Type B pancreatic cell (in vitro differentiated cells): ENCODE data around the gene AEBP2. TPM values are rescaled to one million over a fixed set of nuclear protein-coding genes. Genes with fewer than 3 reads are reported as not detected.

Source experiments
- DNase-seq: peaks from one replicate; pipeline ENCODE4 v3.0.0; 2021; ENCODE audit warnings: mixed read lengths; ENCODE audit not compliant: unreplicated experiment; ENCODE audit errors: extremely low spot score
- H3K27ac Mint-ChIP-seq: 2 replicates; pipeline ENCODE4 v1.8.0; 2021; ENCODE audit warnings: mild to moderate bottlenecking, mixed read lengths
- H3K27me3 Mint-ChIP-seq: 2 replicates; pipeline ENCODE4 v1.8.0; 2021; ENCODE audit warnings: mixed read lengths
- H3K36me3 Mint-ChIP-seq: 2 replicates; pipeline ENCODE4 v1.8.0; 2021; ENCODE audit warnings: mixed read lengths
- H3K4me1 Mint-ChIP-seq: one replicate; pipeline ENCODE4 v1.8.0; 2021; ENCODE audit warnings: mixed read lengths; ENCODE audit not compliant: unreplicated experiment
- H3K4me3 Mint-ChIP-seq: 2 replicates; pipeline ENCODE4 v1.8.0; 2021; ENCODE audit warnings: mild to moderate bottlenecking, mixed read lengths
- H3K9me3 Mint-ChIP-seq: 2 replicates; pipeline ENCODE4 v1.8.0; 2021; ENCODE audit warnings: mixed read lengths
- total RNA-seq: library from RNA; stranded (reverse); gene quantifications from 2 replicates; pipeline ENCODE4 v1.2.1, GENCODE V29; 2021; ENCODE audit warnings: low replicate concordance
- TF ChIP-seq, protein P1 (sequence below): fragments of 200-600 bp; sonication (generic); conservative IDR thresholded peaks from 2 replicates; pipeline ENCODE4 v1.5.0; 2021; ENCODE audit warnings: antibody characterized with exemption, mild to moderate bottlenecking

The AEBP2 gene
- total RNA-seq, 1 donor from 2014 or later = 45.8 TPM

DNA sequence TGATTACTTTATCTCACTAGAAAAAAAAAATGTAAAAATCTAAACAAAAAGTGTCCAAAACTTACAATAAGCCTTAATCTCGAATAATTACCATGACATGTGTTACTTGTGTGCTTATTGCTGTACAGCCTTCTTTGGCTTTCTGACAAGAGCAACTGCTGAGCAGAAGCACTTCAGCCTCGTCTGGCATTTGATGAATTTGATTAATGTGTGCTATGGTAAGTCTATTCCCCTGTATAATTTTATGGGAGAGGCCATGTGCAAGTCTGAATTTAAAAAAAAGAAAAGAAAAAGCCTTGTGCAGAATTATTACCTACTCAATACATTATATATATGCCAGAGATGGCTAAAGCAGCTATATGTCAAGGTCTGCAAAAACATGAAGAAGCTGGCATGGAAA lies 113.9 kb downstream of the AEBP2 start:
- no peak for DNase-seq
- H3K4me3 Mint-ChIP-seq = no peak overlapping the region
- H3K9me3 Mint-ChIP-seq = no peaks in the 10 kb centered on the region
- peaks cover 14% of the 10 kb centered on the region for H3K36me3 Mint-ChIP-seq
- H3K27ac Mint-ChIP-seq = no peak overlapping the region
- H3K27me3 Mint-ChIP-seq = no peaks in the 10 kb centered on the region
- peaks cover 4% of the 10 kb centered on the region for H3K4me1 Mint-ChIP-seq
- TF ChIP-seq, protein P1, sequence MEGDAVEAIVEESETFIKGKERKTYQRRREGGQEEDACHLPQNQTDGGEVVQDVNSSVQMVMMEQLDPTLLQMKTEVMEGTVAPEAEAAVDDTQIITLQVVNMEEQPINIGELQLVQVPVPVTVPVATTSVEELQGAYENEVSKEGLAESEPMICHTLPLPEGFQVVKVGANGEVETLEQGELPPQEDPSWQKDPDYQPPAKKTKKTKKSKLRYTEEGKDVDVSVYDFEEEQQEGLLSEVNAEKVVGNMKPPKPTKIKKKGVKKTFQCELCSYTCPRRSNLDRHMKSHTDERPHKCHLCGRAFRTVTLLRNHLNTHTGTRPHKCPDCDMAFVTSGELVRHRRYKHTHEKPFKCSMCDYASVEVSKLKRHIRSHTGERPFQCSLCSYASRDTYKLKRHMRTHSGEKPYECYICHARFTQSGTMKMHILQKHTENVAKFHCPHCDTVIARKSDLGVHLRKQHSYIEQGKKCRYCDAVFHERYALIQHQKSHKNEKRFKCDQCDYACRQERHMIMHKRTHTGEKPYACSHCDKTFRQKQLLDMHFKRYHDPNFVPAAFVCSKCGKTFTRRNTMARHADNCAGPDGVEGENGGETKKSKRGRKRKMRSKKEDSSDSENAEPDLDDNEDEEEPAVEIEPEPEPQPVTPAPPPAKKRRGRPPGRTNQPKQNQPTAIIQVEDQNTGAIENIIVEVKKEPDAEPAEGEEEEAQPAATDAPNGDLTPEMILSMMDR = no peak

- H3K27me3 Mint-ChIP-seq = no peaks in the 10 kb centered on the region
- no peak for DNase-seq
- H3K4me3 Mint-ChIP-seq = no peak overlapping the region
- H3K36me3 Mint-ChIP-seq = peaks cover 15% of the 10 kb centered on the region
- H3K9me3 Mint-ChIP-seq = no peaks in the 10 kb centered on the region
- TF ChIP-seq, protein P1 = no peak
- no peak overlapping the region for H3K27ac Mint-ChIP-seq
- peaks cover 5% of the 10 kb centered on the region for H3K4me1 Mint-ChIP-seq
These were observed 122.2 kb downstream of the AEBP2 start for GRCh38 chr12:19561411-19561961.
